Cerebellar cortex (tissue), 1 donor: Measurements from ENCODE around the gene PKIG.
A peak's percentile ranks its signal among the peaks of the same experiment; 100 is the strongest.
"Not testable (repeated sequence)": the region's sequence is repeated elsewhere in the genome, so short reads cannot be mapped to it uniquely, and the experiment has no call there.

Source experiments
- DNase-seq: peaks from one replicate; pipeline ENCODE4 v3.0.0-alpha.2; 2015; ENCODE audit warnings: low spot score

Gene PKIG

DNA sequence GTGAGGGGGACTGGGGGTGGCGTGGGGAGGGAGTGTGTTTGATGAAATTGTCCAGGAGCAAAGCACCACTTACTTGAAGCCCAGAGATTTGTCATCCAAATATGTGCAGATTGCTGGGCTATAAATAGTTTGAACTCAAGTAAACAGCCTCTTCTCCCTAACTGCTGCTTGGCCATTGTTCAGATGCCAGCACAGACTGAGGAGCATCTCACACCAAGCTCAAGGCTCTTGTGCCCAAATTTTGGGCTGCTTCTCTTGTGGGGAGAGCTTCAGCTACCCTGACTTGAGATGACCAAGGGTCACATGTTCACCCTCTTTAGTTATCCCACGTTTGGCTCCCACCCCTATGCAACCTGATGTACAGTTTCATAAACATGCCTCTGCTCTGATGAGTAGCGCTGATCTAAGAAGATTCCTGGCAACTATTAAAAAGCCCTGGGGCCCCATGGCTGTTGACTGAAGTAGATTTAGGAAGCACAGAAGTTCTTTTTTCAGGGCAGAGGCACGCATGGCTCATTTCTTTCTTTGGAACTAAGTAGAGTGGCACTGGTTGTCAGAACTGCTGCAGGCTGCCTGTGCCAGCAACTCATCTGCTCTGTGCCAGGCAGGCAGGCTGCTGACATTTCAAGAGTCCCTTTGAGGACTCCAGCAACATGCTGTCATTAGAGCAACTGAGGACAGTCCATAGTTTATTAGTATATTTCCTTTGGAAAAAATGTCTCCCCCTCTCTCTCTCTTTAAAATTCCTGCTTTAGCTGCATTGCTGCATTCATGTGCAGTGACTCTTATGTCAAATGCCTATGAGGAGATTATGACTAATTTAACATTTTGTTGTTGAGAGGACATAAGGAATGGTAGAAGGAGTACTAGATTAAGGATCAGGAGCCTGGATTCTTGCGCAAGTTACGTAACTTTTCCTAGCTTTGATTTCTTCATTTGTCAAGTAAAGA, 9.6 kb upstream of the PKIG start:
- DNase-seq = peak; percentile 94

DNA sequence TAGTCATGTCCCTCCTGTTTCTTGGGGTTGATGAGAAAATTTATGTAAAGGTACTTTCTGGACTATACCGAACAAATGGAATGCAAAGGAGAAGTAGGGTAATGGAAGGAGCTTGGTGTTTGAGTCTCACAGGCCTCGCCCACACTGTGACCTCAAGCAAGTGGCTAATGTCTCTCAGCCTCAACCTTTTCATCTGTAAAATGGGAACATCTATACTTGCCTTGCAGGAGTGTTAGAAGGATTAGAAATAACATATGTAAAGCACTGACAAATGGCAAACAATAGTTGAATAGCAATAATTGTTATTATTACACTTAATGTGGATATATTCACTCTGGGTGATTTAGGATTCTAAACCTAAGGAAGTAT, 8.9 kb upstream of the PKIG start:
- no peak for DNase-seq

DNA sequence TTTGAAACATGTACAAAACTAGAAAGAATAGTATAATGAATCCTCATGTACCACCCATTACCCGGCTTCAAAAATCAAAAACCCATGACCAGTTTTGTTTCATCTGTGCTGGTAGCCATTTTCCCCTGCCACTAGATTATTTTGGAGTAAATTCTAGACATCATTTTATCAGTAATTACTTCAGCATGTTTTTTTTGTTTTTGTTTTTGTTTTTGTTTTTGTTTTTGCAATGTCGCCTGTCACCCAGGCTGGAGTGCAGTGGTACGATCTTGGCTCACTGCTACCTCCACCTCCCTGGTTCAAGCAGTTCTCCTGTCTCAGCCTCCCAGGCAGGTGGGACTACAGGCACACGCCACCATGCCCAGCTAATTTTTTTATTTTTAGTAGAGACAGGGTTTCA, 8.0 kb upstream of the PKIG start:
- no peak for DNase-seq

DNA sequence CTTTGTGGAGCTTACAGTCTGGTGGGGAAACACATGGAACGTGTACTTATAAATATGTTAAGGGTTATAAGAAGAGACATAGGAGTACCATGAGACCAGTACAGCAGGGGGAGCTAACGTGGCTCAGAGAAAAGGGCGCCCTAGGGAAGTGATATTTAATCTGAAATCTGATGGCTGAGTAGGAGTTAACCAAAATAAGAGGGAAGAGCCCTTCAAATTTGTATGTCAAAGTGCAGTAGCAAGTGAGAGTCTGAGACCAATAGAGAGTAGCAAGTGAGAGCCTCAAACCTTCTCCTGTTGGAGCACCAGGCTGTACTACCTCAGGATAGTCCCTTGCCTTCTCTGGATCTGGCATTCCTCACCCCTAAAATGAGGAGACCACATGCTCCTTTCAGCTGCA, 6.1 kb upstream of the PKIG start:
- no peak for DNase-seq

DNA sequence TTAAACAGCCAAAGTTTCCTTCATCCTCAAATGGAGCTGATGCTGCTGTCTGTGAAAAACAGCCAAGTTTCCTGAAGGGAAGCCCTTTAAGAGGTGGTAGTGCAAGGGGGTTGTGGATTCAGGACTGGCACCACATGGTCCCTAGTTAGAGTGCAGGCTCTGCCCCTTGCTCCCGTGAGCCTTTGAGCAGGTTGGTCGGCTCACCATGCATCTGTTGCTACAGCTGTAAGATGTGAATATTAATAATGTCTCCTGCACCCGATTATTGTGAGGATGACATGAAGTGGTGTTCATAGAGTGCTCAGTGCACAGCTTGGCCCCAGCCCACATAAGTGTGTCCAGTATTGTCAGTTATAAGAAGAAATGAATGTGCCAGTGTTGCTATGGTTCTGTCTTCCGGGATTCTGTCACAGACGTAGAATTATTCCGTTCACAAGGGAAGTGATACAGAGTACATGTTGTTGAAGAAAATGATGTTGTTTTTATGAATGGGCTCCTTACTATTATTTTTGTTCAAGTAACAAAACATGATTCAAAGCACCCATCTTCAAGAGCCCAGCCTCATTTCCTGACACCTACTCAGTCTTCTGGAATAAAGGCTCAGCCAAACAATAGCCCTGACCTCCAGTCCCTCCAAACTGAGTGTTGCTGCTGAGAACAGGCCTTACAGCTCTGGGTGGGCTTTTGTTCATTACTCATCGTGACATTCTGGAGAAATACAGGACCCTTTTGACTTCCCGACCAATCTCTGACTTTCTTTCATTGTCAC, 2.9 kb upstream of the PKIG start:
- DNase-seq = no peak

DNA sequence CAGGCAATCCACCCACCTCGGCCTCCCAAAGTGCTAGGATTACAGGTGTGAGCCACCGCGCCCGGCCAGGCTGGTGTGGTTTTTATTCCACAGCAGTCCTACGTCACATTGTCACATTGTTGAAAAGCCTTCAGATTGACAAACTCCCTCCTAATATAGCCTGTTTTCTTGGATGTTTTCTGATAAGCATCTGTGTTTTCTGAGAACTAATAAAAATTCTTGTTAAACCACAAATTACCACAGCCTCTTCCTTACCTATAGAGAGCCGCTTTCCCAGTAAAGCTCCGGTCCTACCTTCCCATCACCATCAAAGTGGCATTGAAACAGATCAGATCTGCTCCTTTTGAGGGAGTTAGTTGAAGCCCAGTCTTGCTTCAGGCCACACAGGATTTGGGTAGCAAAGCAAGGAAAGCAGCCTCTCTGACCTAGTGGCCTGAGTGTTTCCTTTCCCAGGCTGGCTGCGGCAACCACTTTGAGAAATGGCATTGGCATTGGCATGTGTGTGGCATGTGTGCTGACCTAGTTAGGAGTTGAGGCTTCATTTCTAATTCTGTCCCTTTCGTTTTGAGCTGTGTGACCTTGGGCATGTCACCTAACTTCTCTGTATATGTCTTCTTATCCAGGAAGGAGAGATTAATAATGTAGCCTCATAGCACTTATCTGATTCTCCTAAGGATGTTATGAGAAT, 1.7 kb upstream of the PKIG start:
- DNase-seq = no peak

DNA sequence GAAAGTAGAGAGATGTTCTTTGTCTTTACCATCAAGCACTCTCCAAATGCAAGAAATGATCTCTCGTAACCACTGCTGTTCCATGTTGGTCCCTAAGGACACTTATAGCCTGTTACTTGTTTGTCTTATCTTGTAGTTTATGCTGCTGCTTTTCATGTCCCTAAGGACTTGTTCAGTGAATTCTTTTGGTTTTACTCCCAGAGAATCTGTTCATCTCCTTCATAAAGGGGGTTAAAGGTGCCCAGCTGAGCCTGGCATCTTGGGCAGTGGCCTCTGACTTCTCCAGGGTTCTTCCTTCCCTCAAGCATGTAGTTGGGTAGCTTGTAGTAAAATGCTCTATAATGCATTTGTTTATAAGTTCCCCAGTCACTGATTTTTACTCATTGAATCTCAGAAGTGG, 864 bp upstream of the PKIG start:
- DNase-seq = no peak

DNA sequence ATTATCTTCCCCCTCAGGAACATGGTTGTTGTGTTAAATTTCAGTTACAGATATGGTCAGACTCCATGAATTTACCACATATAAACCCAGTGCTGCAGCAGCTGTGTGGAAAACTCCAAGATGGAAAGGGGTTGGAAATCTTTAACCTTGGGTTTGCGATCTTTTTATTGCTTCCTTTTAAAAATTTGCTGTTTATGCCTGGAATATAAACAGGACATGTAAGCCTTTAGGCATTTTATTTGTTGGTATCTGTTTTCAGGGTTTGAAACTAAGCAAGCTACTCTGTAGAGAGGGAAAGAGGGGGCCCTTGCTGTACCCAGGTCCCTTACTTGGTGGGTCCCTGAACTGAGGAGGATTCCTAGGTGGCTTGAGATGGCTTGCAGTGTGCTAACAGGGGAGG, 778 bp downstream of the PKIG start:
- DNase-seq = no peak

DNA sequence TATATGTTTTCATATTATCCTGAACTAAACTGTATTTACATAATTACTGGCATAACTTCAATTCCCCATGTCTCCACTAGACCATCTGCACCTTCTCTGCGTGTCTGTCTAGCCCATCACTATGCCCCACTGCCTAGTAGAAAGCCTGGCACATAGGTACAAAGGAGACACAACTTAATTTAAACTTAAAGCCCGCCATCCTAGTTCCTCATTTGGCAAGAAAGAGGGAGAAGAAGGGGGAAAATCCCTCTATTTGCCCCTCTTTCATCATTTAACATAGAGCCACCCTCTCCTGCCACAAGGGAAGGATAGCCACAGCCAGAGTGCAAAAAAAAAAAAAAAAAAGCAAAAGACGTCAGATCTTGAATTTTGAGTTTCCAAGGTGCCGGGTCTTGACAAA, 1.8 kb downstream of the PKIG start:
- no peak for DNase-seq

DNA sequence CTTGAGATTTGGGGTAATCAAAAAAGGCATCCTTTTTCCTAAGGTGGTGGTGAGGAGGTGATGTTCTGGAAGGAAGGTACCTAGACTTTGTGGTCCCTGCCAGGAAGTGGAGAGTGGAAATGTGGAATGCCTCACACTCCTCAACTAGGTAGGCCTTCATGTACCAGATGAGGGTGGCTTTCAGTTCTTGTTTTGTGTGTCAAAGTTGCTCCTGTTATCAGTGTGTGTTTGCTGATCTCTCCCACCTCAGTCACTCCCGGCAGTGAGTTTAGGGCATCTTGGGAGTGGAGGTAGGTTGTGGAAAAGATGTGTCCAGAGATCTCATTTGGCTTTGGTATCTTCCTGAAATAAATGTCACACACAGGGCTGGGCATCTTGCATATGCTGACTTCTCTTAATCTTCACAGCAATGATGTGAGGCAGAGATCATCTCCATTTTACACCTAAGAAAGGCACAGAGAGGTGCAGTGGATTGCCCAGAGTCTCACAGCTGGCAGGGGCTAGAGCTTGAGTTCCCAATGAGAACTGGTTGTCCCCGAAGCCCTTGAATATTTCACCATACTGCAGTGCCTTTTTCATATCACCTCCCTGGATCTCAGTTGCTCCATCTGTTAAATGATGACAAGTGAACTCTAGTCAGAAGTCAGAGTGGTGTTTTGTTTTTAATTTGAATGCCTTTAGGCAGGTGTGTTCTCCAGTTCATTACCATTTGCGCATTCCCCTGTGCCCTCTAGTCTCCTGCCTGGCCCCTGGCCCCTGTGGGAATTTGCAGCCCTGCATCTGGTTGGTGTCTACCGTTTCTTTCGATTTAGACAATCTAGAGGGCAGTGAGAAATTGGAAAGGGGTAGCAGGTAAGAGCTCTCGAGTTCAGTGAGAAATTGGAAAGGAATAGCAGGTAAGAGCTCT, 2.9 kb downstream of the PKIG start:
- no peak for DNase-seq

DNA sequence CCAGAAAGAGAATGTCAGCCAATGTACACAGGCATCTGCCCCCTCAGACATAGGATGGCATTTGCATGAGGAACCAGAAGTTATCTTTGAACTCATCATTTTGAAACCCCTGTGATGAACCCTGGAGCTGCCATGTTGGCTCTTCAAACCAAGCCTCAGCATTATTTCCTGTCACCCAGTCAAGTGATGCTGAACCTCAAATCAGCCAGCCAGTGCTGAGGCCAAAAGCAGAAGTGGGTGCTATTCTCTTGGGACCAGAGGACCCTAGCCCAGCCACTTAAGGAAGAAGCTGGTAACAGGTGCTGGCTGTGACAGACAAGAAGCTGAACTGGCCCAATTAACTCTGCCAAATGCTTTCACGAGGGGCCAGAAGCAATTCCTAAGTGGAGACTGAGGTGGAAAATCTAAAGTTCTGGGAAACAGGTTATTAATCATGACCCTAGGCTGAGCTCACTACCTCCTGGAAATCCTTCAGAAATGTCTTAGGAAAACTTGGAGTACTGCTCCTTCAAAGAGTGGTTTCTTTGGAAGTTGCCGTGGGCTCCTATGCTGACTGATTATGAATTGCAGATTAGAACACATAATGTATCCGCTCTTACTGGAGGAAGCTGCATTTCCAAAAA, 4.0 kb downstream of the PKIG start:
- no peak for DNase-seq

DNA sequence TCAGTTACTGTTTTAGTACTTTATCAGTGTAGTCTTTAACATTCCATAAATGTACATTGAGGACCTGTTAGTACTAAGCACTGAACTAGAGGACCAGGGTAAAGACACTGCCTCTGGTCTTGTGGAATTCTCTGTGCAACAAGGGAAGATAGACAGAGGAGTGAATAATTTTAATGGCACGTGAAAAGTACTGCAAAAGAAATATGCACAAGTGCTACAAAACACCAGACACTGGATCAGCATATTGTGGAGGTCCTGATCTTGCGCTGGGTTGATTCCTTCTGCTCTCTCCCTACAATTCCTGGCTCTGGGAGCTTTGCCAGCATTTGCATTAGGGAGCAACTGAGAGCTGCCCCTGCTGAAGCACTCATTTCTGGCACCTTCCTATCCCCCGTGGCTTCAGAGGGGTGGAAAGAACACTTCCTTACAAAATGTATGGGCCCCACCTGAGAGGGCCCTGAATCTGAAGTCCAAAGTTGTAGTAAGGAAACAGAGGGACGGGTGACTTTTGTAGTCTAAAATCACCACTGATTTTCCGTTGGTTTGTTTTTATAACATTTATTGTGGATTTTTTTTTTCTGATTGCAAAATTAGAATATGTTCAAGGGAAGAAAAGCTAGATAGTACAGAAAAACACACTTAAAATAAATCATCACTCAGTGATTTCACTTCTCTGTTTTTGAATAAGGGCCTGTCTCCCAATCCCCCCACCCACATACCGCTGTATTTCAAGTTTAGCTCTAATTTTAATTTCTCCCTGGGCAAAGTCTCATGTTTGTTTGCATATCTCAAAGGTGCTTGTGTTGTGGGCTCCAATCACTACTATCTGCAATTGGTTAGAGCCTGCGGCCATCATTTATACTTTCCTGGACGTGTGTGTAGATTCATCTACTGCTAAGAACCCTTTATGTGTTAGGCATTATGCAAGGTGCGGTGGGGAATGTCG, 4.9 kb downstream of the PKIG start:
- no peak for DNase-seq

DNA sequence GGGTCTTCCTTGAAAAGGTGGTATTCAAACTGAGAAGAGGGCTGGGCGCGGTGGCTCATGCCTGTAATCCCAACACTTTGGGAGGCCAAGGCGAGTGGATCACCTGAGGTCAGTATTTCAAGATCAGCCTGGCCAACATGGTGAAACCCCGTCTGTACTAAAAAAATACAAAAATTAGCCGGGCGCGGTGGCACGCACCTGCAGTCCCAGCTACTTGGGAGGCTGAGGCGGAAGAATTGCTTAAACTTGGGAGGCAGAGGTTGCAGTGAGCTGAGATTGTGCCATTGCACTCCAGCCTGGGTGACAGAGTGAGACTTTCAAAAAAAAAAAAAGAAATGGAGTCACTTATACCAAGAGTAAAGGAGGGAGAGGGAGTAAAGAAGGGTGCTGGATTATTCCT, 5.9 kb downstream of the PKIG start:
- not testable (repeated sequence) for DNase-seq

DNA sequence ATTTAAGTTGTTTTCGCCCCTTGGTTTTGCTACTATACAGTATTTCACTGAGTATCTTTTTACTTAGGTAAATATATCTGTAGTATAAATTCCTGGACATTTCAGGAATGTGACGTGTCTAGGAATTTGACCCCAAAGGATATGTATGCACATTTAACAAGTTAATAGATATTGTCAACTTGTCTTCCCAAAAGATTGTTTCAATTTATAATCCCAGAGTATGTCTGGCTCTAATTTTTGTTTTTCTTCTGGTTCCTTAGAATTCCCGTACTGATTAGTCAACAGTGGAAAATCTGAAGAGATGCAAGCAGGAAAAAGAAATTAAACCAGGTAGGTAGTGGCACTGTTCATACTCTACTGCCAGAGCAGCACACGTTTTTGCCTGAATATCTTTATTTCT, 7.2 kb downstream of the PKIG start:
- no peak for DNase-seq

DNA sequence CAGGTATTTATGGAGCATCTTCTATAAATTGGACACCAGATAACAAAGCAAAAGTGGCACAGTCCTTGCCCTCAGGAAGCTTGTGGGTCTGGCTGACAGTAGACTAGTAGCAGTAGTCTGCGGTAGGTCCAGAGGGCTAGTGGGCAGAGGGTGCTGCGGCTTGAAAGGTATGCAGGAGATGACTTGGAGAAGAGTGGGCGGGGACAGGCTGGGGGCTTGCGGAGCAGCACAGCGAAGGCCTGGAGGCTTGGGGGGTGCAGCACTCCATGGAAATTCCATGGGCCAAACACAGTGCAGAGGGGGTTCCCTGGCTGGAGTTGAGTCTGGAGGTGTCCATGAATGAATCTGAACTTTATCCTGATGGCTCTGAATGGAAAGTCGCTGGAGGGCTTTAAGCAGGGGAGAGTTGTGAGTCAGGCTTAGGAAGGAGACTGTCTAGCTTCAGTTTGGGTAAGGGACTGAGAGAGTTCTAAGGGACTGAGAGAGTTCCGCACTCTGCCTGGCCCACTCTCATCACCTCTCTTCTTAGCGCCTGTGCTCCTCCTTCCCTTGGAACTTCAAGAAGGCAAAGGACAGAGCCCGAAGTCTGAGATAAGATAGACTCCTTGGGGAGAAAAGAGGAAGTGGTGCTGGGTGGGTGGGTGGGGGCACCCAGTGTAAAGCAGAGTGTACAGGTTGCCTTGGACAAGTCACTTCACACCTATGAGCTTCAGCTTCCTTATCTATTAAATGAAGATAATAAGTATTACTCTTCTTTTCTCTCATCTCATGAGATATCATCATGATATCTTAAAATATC, 8.8 kb downstream of the PKIG start:
- no peak for DNase-seq

DNA sequence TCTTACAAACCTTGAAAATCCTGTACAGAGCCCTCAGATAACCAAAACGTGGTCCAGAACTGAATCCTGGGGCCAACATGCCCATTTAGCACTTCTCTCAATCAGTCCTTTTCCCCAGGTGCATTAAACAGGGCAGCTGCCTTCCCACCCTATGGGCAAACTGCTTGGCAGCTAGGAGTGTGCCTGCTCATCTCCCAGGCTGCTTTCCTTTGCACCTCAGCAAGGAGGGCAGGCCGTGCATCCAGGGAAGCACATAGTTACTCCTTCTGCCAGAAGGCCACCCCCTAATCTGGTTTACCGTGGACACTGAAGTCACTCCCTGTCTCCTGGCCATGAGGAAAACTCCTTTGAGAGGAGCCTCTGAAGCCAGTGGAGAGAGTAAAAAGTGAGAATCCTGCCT, 10.0 kb downstream of the PKIG start:
- DNase-seq = no peak

DNA sequence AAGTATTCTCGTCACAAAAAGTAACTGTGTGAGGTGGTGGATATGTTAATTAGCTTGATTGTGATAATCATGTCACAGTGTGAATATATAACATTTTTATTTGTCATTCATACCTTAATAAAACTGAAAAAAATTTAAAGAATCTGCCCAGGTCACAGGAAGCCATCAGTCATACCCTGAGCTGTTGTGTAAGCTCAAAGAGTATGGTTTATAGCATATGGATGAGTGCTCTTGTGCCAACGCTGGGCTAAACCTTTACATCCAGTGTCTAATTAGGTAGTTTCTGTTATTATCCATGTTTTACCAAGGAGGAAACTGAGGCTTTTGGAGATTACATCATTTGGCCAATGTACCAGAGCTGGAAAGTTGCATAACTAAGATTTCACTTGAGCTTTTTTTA, 11.4 kb downstream of the PKIG start:
- no peak for DNase-seq

DNA sequence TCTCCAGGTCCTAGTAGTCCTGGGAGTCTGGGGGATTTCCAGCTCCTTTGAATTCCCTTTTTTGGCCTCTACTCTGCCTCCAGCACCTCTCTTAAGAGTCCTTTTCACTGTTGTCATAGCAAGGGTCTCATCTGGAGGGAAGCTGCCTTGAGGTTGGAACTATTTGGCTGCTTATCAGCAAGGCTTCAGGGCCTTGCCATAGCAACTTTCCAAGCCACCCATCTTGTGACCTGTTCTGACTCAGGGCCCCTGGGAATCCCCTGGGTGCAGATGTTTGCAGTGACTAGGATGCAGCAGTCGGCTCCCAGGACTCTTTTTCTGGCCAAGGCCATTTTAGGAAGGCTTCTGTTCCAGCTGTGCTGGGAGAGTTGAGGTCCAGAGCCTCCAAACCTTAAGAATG, 12.4 kb downstream of the PKIG start:
- DNase-seq = no peak

DNA sequence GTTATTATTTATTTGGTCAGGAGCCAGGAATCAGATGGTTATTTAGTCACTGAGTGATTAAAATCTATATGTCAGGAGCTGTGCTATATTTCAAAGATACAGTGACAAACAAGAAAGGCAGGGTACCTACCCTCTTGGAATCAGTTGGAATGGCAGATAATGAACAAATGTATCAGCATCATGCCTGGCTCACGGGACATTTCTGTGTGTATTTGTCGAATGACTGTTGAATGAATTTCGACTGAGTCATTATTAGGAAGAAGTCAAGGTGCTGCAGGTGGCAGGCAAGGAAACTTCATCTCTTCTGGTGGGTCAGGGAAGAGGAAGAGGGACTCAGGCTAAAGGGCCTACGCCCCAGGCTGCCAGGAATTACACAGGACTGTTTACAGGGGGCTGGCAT, 13.6 kb downstream of the PKIG start:
- DNase-seq = no peak
